ENCODE data around the gene ANK3.

The ANK3 gene

GRCh38 chr10:60363187-60363586 lies 26.5 kb downstream of the ANK3 start:
- Histone ChIP-seq H2BK12ac (ENCODE audit: low read length in 2 of 2) (no peak overlapping the region), H3K4me2 (ENCODE audit: low read length, poor library complexity, severe bottlenecking) (no peak overlapping the region), H3K23ac (ENCODE audit: low read length in 2 of 2) (no peak overlapping the region), H2AFZ (ENCODE audit: low read depth, low read length) (no peak overlapping the region), H3K18ac (ENCODE audit: low read depth in 1 of 2, low read length in 2 of 2) (peak overlapping the region in 1 of 2 experiments; percentile 48), H2AK5ac (ENCODE audit: low read length, severe bottlenecking) (no peak overlapping the region), H3K14ac (ENCODE audit: low read length in 2 of 2) (no peak overlapping the region), H3K4ac (ENCODE audit: low read depth in 1 of 2, low read length in 2 of 2) (no peak overlapping the region), H3K36me3 (ENCODE audit: control insufficient read depth in 1 of 2, insufficient read depth in 2 of 2, low read depth in 1 of 2, low read length in 2 of 2) (no peaks in the 10 kb centered on the region), H3K27ac (ENCODE audit: low read length, poor library complexity, severe bottlenecking) (no peak overlapping the region), H3K9me3 (ENCODE audit: control insufficient read depth, low read length) (no peaks in the 10 kb centered on the region), H3K27me3 (ENCODE audit: control insufficient read depth in 1 of 2, insufficient read depth in 1 of 2, low read length in 2 of 2) (no peaks in the 10 kb centered on the region), H3K9ac (ENCODE audit: low read length) (no peak overlapping the region), H2BK15ac (ENCODE audit: low read depth, poor library complexity, severe bottlenecking) (no peak overlapping the region), H2BK120ac (ENCODE audit: low read depth, low read length) (no peak overlapping the region), H3K4me1 (ENCODE audit: control insufficient read depth, insufficient read depth, low read depth, low read length) (no peaks in the 10 kb centered on the region), H2BK5ac (ENCODE audit: low read depth, low read length, poor library complexity, severe bottlenecking) (no peak overlapping the region), H3K4me3 (ENCODE audit: insufficient read depth in 1 of 2, low read depth in 1 of 2, low read length in 2 of 2) (no peak overlapping the region), H4K91ac (ENCODE audit: low read length) (no peak overlapping the region), H4K8ac (ENCODE audit: low read length) (no peak overlapping the region), H3K79me1 (replicated peaks; ENCODE audit: low read length, poor library complexity, severe bottlenecking) (peaks cover 2% of the 10 kb centered on the region)
- 57% methylated on average over 4 of the region's 8 CpGs for WGBS
- peak; percentile 63 for DNase-seq

GRCh38 chr10:60362461-60362860 lies 27.2 kb downstream of the ANK3 start:
- no peak overlapping the region for H2BK120ac ChIP-seq (ENCODE audit: low read depth, low read length)
- 97% methylated on average over 6 of the region's 6 CpGs for WGBS
- no peaks in the 10 kb centered on the region for H3K4me1 ChIP-seq (ENCODE audit: control insufficient read depth, insufficient read depth, low read depth, low read length)
- no peak for DNase-seq
- H2BK12ac ChIP-seq (ENCODE audit: low read length in 2 of 2): no peak overlapping the region
- peaks cover 2% of the 10 kb centered on the region for H3K79me1 ChIP-seq (replicated peaks; ENCODE audit: low read length, poor library complexity, severe bottlenecking)
- no peaks in the 10 kb centered on the region for H3K9me3 ChIP-seq (ENCODE audit: control insufficient read depth, low read length)
- H2AFZ ChIP-seq (ENCODE audit: low read depth, low read length): no peak overlapping the region
- H2AK5ac ChIP-seq (ENCODE audit: low read length, severe bottlenecking): no peak overlapping the region
- no peak overlapping the region for H3K14ac ChIP-seq (ENCODE audit: low read length in 2 of 2)
- H3K27me3 ChIP-seq (ENCODE audit: control insufficient read depth in 1 of 2, insufficient read depth in 1 of 2, low read length in 2 of 2): no peaks in the 10 kb centered on the region
- H3K4me3 ChIP-seq (ENCODE audit: insufficient read depth in 1 of 2, low read depth in 1 of 2, low read length in 2 of 2): no peak overlapping the region
- no peak overlapping the region for H3K4ac ChIP-seq (ENCODE audit: low read depth in 1 of 2, low read length in 2 of 2)
- H4K91ac ChIP-seq (ENCODE audit: low read length): no peak overlapping the region
- no peak overlapping the region for H4K8ac ChIP-seq (ENCODE audit: low read length)
- no peak overlapping the region for H3K18ac ChIP-seq (ENCODE audit: low read depth in 1 of 2, low read length in 2 of 2)
- H3K27ac ChIP-seq (ENCODE audit: low read length, poor library complexity, severe bottlenecking): no peak overlapping the region
- no peaks in the 10 kb centered on the region for H3K36me3 ChIP-seq (ENCODE audit: control insufficient read depth in 1 of 2, insufficient read depth in 2 of 2, low read depth in 1 of 2, low read length in 2 of 2)
- no peak overlapping the region for H3K4me2 ChIP-seq (ENCODE audit: low read length, poor library complexity, severe bottlenecking)
- no peak overlapping the region for H2BK15ac ChIP-seq (ENCODE audit: low read depth, poor library complexity, severe bottlenecking)
- no peak overlapping the region for H3K23ac ChIP-seq (ENCODE audit: low read length in 2 of 2)
- no peak overlapping the region for H3K9ac ChIP-seq (ENCODE audit: low read length)
- H2BK5ac ChIP-seq (ENCODE audit: low read depth, low read length, poor library complexity, severe bottlenecking): no peak overlapping the region

GRCh38 chr10:60359066-60359465 lies 30.6 kb downstream of the ANK3 start:
- H2BK5ac ChIP-seq (ENCODE audit: low read depth, low read length, poor library complexity, severe bottlenecking): no peak overlapping the region
- H3K14ac ChIP-seq (ENCODE audit: low read length in 2 of 2): no peak overlapping the region
- no peak overlapping the region for H3K4me2 ChIP-seq (ENCODE audit: low read length, poor library complexity, severe bottlenecking)
- no peaks in the 10 kb centered on the region for H3K9me3 ChIP-seq (ENCODE audit: control insufficient read depth, low read length)
- DNase-seq: no peak
- H2BK15ac ChIP-seq (ENCODE audit: low read depth, poor library complexity, severe bottlenecking): no peak overlapping the region
- H3K36me3 ChIP-seq (ENCODE audit: control insufficient read depth in 1 of 2, insufficient read depth in 2 of 2, low read depth in 1 of 2, low read length in 2 of 2): no peaks in the 10 kb centered on the region
- H3K4ac ChIP-seq (ENCODE audit: low read depth in 1 of 2, low read length in 2 of 2): no peak overlapping the region
- no peak overlapping the region for H4K91ac ChIP-seq (ENCODE audit: low read length)
- H3K23ac ChIP-seq (ENCODE audit: low read length in 2 of 2): no peak overlapping the region
- H4K8ac ChIP-seq (ENCODE audit: low read length): no peak overlapping the region
- H3K9ac ChIP-seq (ENCODE audit: low read length): no peak overlapping the region
- no peak overlapping the region for H3K18ac ChIP-seq (ENCODE audit: low read depth in 1 of 2, low read length in 2 of 2)
- H2AK5ac ChIP-seq (ENCODE audit: low read length, severe bottlenecking): no peak overlapping the region
- no peak overlapping the region for H3K27ac ChIP-seq (ENCODE audit: low read length, poor library complexity, severe bottlenecking)
- H2BK12ac ChIP-seq (ENCODE audit: low read length in 2 of 2): peak overlapping the region in 1 of 2 experiments; percentile 64
- H3K4me3 ChIP-seq (ENCODE audit: insufficient read depth in 1 of 2, low read depth in 1 of 2, low read length in 2 of 2): no peak overlapping the region
- no peak overlapping the region for H2AFZ ChIP-seq (ENCODE audit: low read depth, low read length)
- H3K79me1 ChIP-seq (replicated peaks; ENCODE audit: low read length, poor library complexity, severe bottlenecking): peaks cover 4% of the 10 kb centered on the region
- no peak overlapping the region for H2BK120ac ChIP-seq (ENCODE audit: low read depth, low read length)
- H3K27me3 ChIP-seq (ENCODE audit: control insufficient read depth in 1 of 2, insufficient read depth in 1 of 2, low read length in 2 of 2): no peaks in the 10 kb centered on the region
- no peaks in the 10 kb centered on the region for H3K4me1 ChIP-seq (ENCODE audit: control insufficient read depth, insufficient read depth, low read depth, low read length)

GRCh38 chr10:60358282-60358681 lies 31.4 kb downstream of the ANK3 start:
- Histone ChIP-seq H3K9ac (ENCODE audit: low read length) (no peak overlapping the region), H3K18ac (ENCODE audit: low read depth in 1 of 2, low read length in 2 of 2) (no peak overlapping the region), H3K36me3 (ENCODE audit: control insufficient read depth in 1 of 2, insufficient read depth in 2 of 2, low read depth in 1 of 2, low read length in 2 of 2) (no peaks in the 10 kb centered on the region), H3K4me1 (ENCODE audit: control insufficient read depth, insufficient read depth, low read depth, low read length) (peaks cover 2% of the 10 kb centered on the region), H3K27ac (ENCODE audit: low read length, poor library complexity, severe bottlenecking) (no peak overlapping the region), H4K91ac (ENCODE audit: low read length) (no peak overlapping the region), H3K23ac (ENCODE audit: low read length in 2 of 2) (no peak overlapping the region), H3K4ac (ENCODE audit: low read depth in 1 of 2, low read length in 2 of 2) (no peak overlapping the region), H3K14ac (ENCODE audit: low read length in 2 of 2) (no peak overlapping the region), H2BK15ac (ENCODE audit: low read depth, poor library complexity, severe bottlenecking) (no peak overlapping the region), H2AK5ac (ENCODE audit: low read length, severe bottlenecking) (no peak overlapping the region), H4K8ac (ENCODE audit: low read length) (no peak overlapping the region), H2BK5ac (ENCODE audit: low read depth, low read length, poor library complexity, severe bottlenecking) (no peak overlapping the region), H2BK12ac (ENCODE audit: low read length in 2 of 2) (peak overlapping the region in 1 of 2 experiments; percentile 47), H3K27me3 (ENCODE audit: control insufficient read depth in 1 of 2, insufficient read depth in 1 of 2, low read length in 2 of 2) (no peaks in the 10 kb centered on the region), H2AFZ (ENCODE audit: low read depth, low read length) (no peak overlapping the region), H3K9me3 (ENCODE audit: control insufficient read depth, low read length) (no peaks in the 10 kb centered on the region), H2BK120ac (ENCODE audit: low read depth, low read length) (no peak overlapping the region), H3K79me1 (replicated peaks; ENCODE audit: low read length, poor library complexity, severe bottlenecking) (peaks cover 4% of the 10 kb centered on the region), H3K4me3 (ENCODE audit: insufficient read depth in 1 of 2, low read depth in 1 of 2, low read length in 2 of 2) (no peak overlapping the region), H3K4me2 (ENCODE audit: low read length, poor library complexity, severe bottlenecking) (no peak overlapping the region)
- DNase-seq: no peak

All from mesenchymal stem cell (in vitro differentiated cells and primary cell).